Transverse colon (tissue), 4 donors: ENCODE measurements around the gene NRF1. TPM values are rescaled to one million over a fixed set of nuclear protein-coding genes. Genes with fewer than 3 reads are reported as not detected.

Source experiments
- DNase-seq: peaks from one replicate; pipeline ENCODE4 v3.0.0-alpha.2; 2019
- H3K27ac ChIP-seq, 4 donors: fragments of 200-600 bp; sonication (generic); 2 replicates each; pipeline ENCODE4 v1.5.1; 2016 to 2018; ENCODE audit warnings: inconsistent platforms in 4 of 4
- H3K27me3 ChIP-seq: fragments of 200-600 bp; sonication (generic); 2 replicates; pipeline ENCODE4 v1.5.1; 2017; ENCODE audit warnings: inconsistent platforms
- H3K36me3 ChIP-seq, 4 donors: fragments of 200-600 bp; sonication (generic); 2 replicates each; pipeline ENCODE4 v1.5.1; 2017 to 2019; ENCODE audit warnings: inconsistent platforms in 4 of 4
- H3K4me1 ChIP-seq, 4 donors: fragments of 200-600 bp; sonication (generic); 2 replicates each; pipeline ENCODE4 v1.5.1; 2017 to 2020; ENCODE audit warnings: inconsistent platforms in 4 of 4
- H3K4me3 ChIP-seq, 4 donors: fragments of 200-600 bp; sonication (generic); 1 replicate in 1 of 4; 2 replicates in 3 of 4; pipeline versions ENCODE4 v1.5.1 to v1.6.1; 2017 to 2019; ENCODE audit warnings: inconsistent platforms in 4 of 4
- H3K9me3 ChIP-seq, 2 donors: fragments of 200-600 bp; sonication (generic); 2 replicates each; pipeline ENCODE4 v1.5.1; 2017 to 2019; ENCODE audit warnings: inconsistent platforms in 2 of 2
- EP300 ChIP-seq: sonication (generic); formaldehyde crosslinking; IDR thresholded peaks from one replicate; pipeline ENCODE4 v1.6.1; 2017; ENCODE audit warnings: antibody characterized with exemption, low read depth
- POLR2A ChIP-seq: fragments of 450-650 bp; IDR thresholded peaks from one replicate; pipeline ENCODE4 v1.6.1; 2016; ENCODE audit warnings: antibody characterized with exemption, mild to moderate bottlenecking, moderate library complexity
- POLR2AphosphoS5 ChIP-seq, 3 donors: sonication (generic); formaldehyde crosslinking; IDR thresholded peaks; one replicate each; pipeline ENCODE4 v1.6.1; 2016; ENCODE audit warnings: antibody characterized with exemption in 3 of 3
- WGBS, 2 donors: methylation state at CpG; one replicate each; pipeline ENCODE4 v1.1.5; 2018; ENCODE audit warnings: low coverage in 1 of 2; 5-methylcytosine and 5-hydroxymethylcytosine counted together
- in situ Hi-C, 4 donors: fragments of 200-750 bp; cut with MboI; loops; one replicate each; pipeline versions ENCODE4 v1.15.0 to v1.15.1; 2017; ENCODE audit warnings: low sequenced_read_pairs in 3 of 4, low pct_ligation_motif_present in 1 of 4, low pct_unique_long_range_greater_than_20kb in 1 of 4
- intact Hi-C: fragments of 100-400 bp; cut with DNase I; formaldehyde crosslinking; loops from one replicate; pipeline ENCODE4 v1.15.1; 2023; ENCODE audit warnings: low total_unique reads
- total RNA-seq, 4 donors: library from RNA; depleted of rRNA; stranded (reverse); fragments of >200 nt; gene quantifications; one replicate each; pipeline ENCODE4 v1.1.0, GENCODE V29; 2016
- TF ChIP-seq, protein P1 (sequence below), 5 experiments: fragments of 200-600 bp in 3 of 5; fragments of 450-650 bp in 2 of 5; sonication (generic) in 3 of 5; IDR thresholded peaks; 1 replicate in 2 of 5; 2 replicates in 3 of 5; pipeline ENCODE4 v1.5.1; 2016 to 2017; ENCODE audit warnings: antibody characterized with exemption in 5 of 5, inconsistent platforms in 3 of 5, mild to moderate bottlenecking in 2 of 5, moderate library complexity in 1 of 5

Gene NRF1
- total RNA-seq, 4 donors from 2014 or later: 11.6 to 21.5 (median 15.3) TPM

DNA sequence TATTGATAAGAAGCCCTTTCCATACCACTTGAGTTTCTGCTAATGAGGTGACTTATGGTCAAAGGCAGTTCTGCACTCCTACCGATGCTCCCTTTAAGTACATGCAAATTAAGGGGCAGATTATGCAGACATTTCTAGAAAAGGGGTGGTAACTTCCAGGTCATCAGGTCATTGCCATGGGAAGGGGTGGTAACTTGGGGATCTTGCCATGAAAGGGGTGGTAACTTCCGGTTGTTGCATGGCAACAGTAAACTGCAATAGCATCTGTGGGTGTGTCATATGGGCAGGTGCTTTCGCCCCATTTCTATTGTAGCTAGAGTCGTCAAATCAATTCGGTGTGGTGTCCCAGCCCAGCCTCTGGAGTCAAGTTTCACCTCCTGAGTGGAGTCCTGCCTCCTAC lies 190.4 kb downstream of the NRF1 start:
- no peaks in the 10 kb centered on the region for H3K4me1 ChIP-seq
- in situ Hi-C loops: loop anchor here in 2 of 4 donors (10.0 to 25.0 kb wide), 2 partner anchors 137 to 140 kb away; no protein-coding TSS in a partner anchor
- H3K4me3 ChIP-seq: no peak overlapping the region
- intact Hi-C loops: no loop called here
- H3K27me3 ChIP-seq: peaks cover 9% of the 10 kb centered on the region
- no peaks in the 10 kb centered on the region for H3K36me3 ChIP-seq
- no peaks in the 10 kb centered on the region for H3K9me3 ChIP-seq
- H3K27ac ChIP-seq: no peak overlapping the region
- TF ChIP-seq EP300 (no peak), POLR2AphosphoS5 (IDR thresholded peaks at IDR 0.05) (no peak), POLR2A (no peak)
- TF ChIP-seq, protein P1, sequence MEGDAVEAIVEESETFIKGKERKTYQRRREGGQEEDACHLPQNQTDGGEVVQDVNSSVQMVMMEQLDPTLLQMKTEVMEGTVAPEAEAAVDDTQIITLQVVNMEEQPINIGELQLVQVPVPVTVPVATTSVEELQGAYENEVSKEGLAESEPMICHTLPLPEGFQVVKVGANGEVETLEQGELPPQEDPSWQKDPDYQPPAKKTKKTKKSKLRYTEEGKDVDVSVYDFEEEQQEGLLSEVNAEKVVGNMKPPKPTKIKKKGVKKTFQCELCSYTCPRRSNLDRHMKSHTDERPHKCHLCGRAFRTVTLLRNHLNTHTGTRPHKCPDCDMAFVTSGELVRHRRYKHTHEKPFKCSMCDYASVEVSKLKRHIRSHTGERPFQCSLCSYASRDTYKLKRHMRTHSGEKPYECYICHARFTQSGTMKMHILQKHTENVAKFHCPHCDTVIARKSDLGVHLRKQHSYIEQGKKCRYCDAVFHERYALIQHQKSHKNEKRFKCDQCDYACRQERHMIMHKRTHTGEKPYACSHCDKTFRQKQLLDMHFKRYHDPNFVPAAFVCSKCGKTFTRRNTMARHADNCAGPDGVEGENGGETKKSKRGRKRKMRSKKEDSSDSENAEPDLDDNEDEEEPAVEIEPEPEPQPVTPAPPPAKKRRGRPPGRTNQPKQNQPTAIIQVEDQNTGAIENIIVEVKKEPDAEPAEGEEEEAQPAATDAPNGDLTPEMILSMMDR (IDR thresholded peaks at IDR 0.05): no peak
- no peak for DNase-seq
- 33 to 48% methylated on average over 1 to 5 of the region's 5 CpGs for WGBS, 2 donors

- TF ChIP-seq, protein P1 (IDR thresholded peaks at IDR 0.05): no peak
- TF ChIP-seq POLR2A: no peak
- no peak for TF ChIP-seq EP300
- no peak for TF ChIP-seq POLR2AphosphoS5 (IDR thresholded peaks at IDR 0.05)
- no peak for DNase-seq
- H3K27me3 ChIP-seq: peaks cover 9% of the 10 kb centered on the region
- in situ Hi-C loops: loop anchor here in 2 of 4 donors (10.0 to 25.0 kb wide), 2 partner anchors 139 to 141 kb away; no protein-coding TSS in a partner anchor
- H3K4me3 ChIP-seq: no peak overlapping the region
- intact Hi-C loops: no loop called here
- no peak overlapping the region for H3K27ac ChIP-seq
- H3K9me3 ChIP-seq: no peaks in the 10 kb centered on the region
- WGBS, 2 donors: 79% methylated on average over 17 of the region's 17 CpGs; no CpG with 5 or more reads in 1 of the 2 donors
- no peaks in the 10 kb centered on the region for H3K4me1 ChIP-seq
- no peaks in the 10 kb centered on the region for H3K36me3 ChIP-seq
Measured at GRCh38 chr7:129803546-129804081, 192.1 kb downstream of the NRF1 start.

DNA sequence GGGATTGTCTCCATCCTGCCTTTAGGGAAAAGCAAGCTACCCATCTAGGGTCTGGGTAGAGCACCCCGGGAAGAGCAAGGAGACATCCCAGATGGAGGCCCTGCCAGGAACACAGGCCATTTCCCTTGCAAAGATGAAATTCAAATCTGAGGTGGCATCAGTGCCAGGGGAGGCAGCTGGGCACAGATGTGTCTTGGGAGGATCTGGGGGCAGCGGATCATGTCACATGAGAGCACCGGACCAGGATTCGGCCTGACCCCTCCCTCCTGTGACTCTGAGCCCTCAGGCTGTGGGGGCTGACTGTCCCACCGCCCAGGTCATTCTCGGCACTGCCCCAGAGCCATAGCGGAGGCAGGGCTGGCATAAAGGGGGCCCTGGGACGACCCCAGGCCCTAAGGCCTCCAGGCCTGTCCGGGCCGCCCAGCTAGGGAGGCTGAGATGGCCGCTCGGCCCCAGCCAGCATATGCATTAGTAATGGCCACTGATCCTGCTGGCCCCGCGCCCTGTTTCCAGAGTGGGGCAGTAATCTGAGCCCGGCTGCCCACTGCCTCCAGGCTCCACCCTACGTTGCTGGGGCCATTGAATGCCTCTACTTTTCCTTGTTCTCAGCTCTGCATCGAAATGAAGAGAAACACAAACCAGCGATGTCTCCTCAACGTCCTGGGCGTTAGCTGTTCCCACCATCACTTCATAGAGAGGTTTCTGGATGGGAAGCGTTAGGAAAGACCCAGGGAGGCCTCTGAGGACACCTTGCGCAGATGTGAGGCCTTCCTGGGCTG lies 192.8 kb downstream of the NRF1 start:
- in situ Hi-C loops (loop anchor here in 2 of 4 donors (10.0 to 25.0 kb wide), 2 partner anchors 139 to 142 kb away; no protein-coding TSS in a partner anchor), intact Hi-C loops (no loop called here)
- TF ChIP-seq EP300: no peak
- TF ChIP-seq POLR2A: no peak
- TF ChIP-seq, protein P1 (IDR thresholded peaks at IDR 0.05): no peak
- no peak for TF ChIP-seq POLR2AphosphoS5 (IDR thresholded peaks at IDR 0.05)
- Histone ChIP-seq H3K36me3 (no peaks in the 10 kb centered on the region), H3K9me3 (no peaks in the 10 kb centered on the region), H3K4me3 (no peak overlapping the region), H3K4me1 (no peaks in the 10 kb centered on the region), H3K27me3 (peaks cover 9% of the 10 kb centered on the region), H3K27ac (no peak overlapping the region)
- WGBS, 2 donors: 94% methylated on average over 22 of the region's 22 CpGs; no CpG with 5 or more reads in 1 of the 2 donors
- DNase-seq: no peak

DNA sequence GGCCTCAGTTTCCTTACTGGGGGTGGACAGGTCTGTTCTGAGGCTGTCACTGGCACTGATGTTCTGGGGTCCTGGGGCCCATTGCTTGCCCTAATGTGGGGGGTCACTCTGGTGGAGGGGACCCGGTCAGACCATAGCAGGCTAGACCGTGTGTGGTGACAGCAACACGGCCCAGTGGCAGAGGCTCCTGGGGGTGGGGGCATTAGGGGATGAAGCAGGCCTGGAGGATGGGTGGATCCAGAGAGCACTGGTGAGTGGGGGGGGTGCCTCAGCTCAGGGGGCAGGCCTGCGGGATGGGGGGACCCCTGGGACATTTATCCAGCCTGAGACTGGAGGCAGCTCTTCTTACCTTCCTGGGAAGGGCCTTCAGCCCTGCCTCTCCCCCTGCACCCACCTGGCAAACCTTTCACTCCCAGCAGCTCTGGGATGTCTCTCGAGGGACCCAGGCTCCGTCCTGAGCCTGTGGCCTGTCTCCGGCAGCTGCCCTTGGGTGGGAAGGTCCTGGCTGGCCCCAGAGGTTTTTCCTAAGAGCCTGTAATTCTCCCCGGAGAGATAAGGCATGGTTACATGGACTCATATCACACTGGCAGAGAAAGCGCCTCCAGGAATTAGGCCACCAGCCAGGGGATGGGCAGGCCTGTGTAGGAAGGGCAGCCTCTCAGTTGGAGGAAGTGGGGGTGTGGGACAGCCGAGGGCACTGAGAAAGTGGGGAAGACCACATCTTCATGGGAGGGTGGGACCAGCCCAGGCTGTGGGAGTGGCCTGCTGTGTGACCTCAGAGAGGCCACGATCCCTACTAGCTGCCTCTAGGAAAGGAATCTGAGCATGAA lies 193.6 kb downstream of the NRF1 start:
- in situ Hi-C loops: loop anchor here in 2 of 4 donors (10.0 to 25.0 kb wide), 2 partner anchors 140 to 143 kb away; no protein-coding TSS in a partner anchor

More for the DNA sequence above, 193.6 kb downstream of the NRF1 start:
- Histone ChIP-seq H3K36me3 (no peaks in the 10 kb centered on the region), H3K4me3 (no peak overlapping the region), H3K9me3 (no peaks in the 10 kb centered on the region), H3K27me3 (peaks cover 9% of the 10 kb centered on the region), H3K27ac (no peak overlapping the region), H3K4me1 (no peaks in the 10 kb centered on the region)
- TF ChIP-seq, protein P1 (IDR thresholded peaks at IDR 0.05): no peak
- TF ChIP-seq POLR2AphosphoS5 (IDR thresholded peaks at IDR 0.05) (no peak), POLR2A (no peak), EP300 (no peak)
- intact Hi-C loops: no loop called here
- WGBS, 2 donors: 61 to 80% methylated on average over 1 to 10 of the region's 11 CpGs
- no peak for DNase-seq
